OCI-LY1 (cell line): ENCODE results near the gene MTX1.

Experiments
- CTCF ChIP-seq: fragments of 200-600 bp; sonication (generic), shearing (Covaris generic); IDR thresholded peaks from 2 replicates; pipeline ENCODE4 v1.5.1; 2017; ENCODE audit warnings: mild to moderate bottlenecking, antibody characterized with exemption, low read length, moderate library complexity, mixed read lengths
- EZH2 ChIP-seq: fragments of 200-600 bp; sonication (generic), shearing (Covaris generic); IDR thresholded peaks from 2 replicates; pipeline ENCODE4 v1.8.0; 2017; ENCODE audit warnings: borderline replicate concordance, mixed run types, mild to moderate bottlenecking, antibody characterized with exemption, low read length, moderate library complexity, mixed read lengths

GRCh38 chr1:155256058-155256852 is 47.8 kb downstream of the MTX1 start:
- TF ChIP-seq CTCF: no peak
- TF ChIP-seq EZH2: no peak
